GM21737 (cell line): ENCODE results near the gene MYBL2.

Source experiments
- ATAC-seq: cut with Tn5 transposase; IDR thresholded peaks from one replicate; pipeline ENCODE4 v1.9.1; 2021; ENCODE audit warnings: mild to moderate bottlenecking, moderate library complexity; ENCODE audit not compliant: unreplicated experiment

The MYBL2 gene

DNA sequence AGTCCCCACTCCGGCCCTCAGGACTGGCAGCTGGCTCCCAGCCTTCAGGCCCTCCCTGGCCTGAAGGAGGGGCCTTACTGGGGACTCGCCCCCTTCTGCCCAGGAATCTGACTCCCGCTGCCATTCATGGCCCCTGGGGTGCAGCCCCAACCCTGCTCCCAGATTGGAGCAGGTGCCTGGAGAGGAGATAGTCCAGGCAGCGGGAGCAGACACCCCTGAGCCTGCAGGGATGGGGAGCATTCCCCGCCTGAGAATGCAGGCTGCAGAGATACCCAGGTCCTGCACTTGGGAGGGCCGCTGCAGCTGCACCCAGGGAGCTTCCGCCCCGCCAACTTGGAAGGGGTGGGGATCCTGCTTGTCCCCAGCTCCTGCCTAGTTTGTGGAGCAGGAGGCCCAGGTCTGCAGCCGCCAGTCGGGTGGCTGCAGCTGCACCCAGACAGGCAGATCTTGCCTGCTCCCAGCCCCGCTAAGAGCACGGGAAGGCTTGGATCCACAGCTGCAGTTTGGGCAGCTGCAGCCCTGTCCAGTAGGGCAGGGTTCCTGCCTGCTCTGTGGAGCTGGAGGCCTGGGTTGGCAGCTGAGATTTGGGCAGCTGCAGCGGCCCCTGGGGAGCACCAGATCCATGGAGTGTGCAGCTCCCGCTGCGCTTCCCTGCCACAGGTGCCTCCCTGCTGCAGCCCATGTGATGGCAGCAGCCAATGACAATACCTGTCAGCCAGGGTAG is 54.7 kb downstream of the MYBL2 start:
- no peak for ATAC-seq

DNA sequence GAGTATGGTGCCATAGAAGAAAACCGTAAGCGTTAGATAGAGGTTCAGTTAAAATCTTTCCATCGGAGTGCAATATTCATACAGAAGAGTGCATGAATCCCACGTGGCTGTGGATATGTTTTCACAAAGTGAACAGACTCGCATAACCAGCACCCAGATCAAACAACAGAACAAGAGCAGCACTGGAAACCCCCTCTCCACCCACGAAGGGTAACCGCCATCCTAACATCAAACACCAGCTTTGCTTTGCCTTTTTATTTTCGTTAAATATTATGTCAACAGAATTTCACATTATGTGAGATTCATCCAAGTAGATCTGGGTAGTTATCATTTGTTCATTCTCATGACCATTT is 55.2 kb downstream of the MYBL2 start:
- ATAC-seq: no peak

DNA sequence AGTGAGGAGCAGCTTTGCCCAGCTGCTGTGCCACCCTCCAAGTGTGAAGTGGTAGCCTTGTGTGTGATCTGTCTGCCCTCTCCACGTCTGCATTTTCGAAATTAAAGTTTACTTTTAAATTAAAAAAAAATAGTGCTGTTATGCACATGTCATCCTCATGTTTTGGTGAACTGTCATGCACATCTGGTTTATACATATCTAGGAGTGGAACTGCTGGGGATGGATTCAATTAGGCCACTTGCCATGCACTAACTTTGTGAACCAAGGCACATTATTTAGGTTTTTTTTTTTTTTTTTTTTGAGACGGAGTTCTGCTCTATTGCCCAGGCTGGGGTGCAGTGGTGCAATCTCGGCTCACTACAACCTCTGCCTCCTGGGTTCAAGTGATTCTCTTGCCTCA is 56.3 kb downstream of the MYBL2 start:
- ATAC-seq: no peak

DNA sequence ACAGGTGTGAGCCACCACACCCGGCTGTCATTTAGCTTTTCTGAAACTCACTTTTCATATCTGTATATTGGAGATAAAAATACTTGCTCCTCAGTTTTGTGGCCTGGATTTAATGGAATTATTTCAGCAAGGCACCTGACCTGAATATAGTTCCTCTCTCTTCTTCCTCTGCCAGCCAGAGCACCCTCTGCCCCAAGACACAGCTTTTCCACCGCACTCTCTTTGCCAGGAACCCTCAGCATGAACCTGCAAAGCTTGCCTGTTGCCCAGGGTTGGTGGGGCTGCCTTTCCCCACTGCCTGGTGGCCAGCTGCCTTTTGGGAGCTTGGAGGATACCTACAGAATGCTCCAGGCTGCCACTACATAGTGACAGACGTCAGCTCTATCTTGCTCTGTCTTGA is 56.8 kb downstream of the MYBL2 start:
- no peak for ATAC-seq

DNA sequence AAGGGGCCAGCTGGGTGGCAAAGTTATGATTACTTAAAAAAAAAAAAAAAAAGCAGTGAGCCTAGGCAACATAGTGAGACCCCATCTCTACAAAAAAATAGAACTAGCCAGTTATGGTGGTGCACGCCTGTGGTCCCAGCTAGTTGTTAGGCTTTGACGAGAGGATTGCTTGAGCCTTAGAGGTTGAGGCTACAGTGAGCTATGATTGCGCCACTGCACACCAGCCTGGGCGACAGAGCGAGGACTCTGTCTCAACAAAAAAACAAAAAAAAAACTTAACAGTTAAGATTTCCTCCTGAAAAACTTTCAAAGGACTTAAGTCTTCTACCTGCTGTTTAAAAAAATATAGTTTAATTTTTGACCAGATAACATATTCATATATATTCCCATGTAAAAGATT is 57.5 kb downstream of the MYBL2 start:
- ATAC-seq: no peak

DNA sequence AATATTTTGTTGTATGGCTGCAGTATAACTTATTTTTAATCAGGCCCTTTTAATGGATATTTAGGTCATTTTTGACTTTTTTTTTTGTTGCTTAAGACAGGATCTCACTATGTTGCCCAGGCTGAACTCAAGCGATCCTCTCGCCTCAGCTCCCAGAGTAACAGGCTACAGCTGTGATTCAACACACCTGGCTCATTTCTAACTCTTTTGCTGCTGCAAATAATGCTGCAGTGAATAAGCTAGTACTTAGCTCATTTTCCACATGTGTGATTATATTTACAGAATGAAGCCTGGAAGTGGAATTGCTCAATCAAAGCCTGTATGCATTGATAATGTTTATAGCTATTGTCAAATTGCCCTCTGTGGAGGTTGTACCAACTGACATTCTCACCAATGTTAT is 58.8 kb downstream of the MYBL2 start:
- ATAC-seq: no peak

DNA sequence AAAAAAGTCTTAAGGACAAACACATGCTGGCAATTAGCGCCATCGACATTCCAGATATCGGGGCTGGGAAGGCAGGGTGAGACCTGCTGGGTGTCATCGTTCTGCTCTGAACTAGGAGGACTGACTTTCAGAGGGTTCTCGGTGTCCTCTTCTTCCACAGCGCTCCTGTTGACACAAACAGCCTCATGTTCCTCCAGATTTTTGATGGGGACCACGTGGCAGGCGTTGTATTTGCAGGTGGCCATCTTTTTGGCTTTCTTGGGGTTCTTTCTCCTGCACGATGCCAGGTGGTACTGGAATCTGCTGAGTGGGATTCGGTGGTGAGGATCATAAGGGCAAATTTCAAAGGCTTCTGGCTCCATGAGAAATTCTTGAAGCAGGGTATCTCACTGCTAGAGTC is 59.4 kb downstream of the MYBL2 start:
- ATAC-seq: no peak

DNA sequence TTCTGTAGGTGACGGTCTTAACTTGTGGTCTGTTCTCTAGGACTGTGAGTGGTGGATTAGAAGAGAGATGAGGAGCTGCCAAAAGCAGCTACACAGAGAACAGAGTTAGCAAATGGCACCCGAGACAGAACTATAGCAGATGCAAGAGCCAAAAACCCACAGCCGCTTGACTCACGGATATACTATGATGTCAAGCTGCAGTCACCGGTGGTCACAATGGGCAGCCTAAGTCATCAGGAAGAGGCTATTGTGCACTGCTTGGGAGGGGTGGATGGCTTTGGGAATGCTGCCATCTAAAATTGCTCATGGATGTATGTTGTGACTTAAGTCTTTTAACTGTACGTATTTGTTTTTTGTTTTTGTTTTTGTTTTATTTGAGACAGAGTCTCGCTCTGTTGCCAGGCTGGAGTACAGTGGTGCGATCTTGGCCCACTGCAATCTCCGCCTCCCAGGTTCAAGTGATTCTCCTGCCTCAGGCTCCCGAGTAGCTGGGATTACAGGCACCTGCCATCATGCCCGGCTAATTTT is 60.0 kb downstream of the MYBL2 start, which contains the start of gene GTSF1L:
GTSF1L (minus strand) TSS at position 192 of the 528 bp plus-strand sequence. CDS start 308 bp downstream, outside the sequence.
- ATAC-seq: no peak

DNA sequence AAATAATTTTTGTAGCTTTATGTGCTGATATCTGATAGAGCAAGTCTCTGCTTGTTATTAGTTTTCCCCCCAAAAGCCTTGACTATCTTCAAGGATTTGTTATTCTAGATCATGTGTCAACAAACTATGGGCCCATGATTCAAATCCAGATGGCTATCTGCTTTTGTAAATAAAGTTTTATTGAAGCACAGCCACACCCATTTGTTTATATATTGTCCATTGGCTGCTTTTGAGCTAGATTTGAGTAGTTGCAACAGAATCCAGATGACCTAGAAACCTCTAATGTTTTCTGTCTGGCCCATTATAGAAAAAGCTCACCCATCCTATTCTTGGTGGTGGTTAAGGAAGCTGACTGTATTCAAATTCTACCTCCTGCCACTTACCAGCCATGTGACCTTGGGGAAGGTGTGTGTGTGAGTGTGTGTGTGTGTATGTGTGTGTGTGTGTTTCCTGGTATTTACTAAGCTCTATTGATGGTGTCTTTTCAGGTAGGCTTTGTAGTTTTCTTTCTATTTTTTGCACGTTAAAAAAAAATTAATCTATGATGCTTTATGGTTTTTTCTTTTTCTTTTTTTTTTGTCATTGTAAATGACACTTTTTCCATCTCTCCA is 61.2 kb downstream of the MYBL2 start:
- no peak for ATAC-seq

DNA sequence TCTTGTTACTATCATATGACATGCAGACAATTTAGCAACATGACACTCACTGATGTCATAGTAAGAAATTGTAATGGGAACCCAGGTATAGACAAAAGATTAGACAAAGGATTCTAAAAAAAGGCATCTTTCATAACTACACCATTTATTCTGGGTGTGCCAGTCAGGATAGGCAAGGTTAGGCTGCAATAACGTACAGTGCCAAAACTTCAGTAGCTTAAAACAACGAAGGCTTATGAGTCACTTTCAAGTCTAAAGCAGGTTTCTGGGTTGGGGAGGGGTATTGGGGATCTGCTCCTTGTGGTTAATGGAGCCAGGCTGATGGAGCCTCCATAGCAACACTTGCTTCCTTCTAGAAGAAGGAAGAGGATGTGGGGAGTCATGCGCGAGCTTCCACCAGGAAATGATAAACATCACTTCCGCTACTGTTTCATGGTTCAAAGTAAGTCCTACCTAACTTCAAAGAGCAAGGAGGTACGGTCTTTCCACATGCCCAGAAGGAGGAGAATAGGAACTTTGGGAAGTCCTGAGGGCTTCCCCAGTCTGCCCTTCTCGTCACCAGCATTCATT is 61.9 kb downstream of the MYBL2 start:
- ATAC-seq: no peak

DNA sequence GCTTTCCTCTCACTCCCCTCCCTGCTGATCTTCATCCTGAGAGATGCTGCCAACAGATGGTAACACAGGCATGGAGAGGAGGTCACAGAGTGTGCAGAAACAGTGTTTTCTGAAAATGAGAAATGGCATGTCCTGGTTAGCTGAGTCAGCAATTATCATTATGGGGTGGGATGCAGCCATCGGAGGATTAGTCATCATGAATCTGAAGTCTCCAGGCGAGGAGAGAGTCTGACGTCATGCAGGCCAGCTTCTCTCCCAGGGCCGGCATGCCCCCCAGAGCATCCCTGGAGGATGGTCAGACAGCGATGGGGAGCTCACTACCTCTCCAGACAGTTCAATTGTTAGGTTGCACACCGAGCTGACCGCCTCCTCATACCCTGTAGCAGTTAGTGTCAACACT is 64.6 kb downstream of the MYBL2 start:
- no peak for ATAC-seq

DNA sequence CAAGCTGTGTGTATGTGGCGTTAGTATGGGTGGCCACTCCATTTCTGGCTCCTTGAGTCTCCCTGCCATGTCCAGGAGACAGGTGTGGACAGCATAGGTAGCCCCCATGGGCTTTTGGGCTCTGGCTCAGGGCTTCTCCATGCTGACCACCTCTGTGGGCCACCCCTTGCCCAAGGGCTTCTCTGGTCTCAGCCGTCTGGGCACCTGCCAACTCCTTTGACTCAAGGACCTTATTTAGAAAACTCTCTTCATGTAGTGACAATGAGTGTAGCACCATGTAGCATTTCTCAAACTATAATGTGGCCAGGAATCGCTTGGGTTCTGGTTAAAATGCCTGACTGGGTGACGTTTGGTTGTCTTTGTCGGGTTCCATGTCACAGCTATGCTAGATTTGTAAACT is 65.0 kb downstream of the MYBL2 start:
- no peak for ATAC-seq

DNA sequence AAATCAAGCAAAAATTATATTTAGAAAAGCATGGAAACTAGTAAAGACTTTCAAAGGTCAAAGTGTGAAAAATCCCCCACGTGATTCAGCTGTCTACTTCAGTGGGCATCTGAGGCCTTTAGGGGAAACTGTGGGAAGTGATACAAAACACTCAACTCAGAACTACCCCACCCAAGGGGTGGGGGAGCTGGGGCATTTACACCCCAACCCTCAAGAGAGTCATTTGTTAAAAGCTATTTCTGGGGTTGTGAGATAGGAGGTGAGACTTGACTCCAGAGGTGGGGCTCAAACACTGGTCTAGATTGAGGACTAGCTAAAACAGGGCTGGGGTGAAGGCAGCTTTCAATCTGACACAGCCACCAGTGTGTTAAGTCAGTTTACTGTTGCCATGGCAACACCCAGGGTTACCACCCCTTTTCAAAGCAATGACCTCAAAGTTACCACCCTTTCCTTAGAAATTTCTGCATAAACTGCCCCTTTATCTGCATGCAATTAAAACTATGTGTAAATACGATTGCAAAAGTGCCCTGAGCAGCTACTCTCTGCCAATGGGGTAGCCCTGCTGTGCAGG is 69.8 kb downstream of the MYBL2 start:
- no peak for ATAC-seq

DNA sequence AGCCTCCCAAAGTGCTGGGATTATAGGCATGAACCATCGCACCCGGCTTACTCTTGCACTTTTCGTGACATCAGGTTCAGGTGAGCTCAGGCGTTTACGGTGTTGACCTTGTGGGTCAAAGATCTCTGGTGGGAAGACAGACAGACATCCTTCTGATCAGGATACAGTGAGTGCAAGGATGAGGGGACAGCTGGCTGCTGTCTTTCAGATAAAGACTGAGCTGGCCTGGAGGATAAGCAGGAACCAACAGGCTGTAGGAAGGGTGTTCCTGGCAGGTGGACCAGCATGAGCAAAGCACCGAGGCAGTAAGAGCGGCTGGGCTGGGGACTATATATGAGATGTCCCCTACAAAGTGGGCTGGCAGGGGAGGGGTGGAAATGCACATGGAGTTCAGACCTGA is 71.0 kb downstream of the MYBL2 start:
- no peak for ATAC-seq

DNA sequence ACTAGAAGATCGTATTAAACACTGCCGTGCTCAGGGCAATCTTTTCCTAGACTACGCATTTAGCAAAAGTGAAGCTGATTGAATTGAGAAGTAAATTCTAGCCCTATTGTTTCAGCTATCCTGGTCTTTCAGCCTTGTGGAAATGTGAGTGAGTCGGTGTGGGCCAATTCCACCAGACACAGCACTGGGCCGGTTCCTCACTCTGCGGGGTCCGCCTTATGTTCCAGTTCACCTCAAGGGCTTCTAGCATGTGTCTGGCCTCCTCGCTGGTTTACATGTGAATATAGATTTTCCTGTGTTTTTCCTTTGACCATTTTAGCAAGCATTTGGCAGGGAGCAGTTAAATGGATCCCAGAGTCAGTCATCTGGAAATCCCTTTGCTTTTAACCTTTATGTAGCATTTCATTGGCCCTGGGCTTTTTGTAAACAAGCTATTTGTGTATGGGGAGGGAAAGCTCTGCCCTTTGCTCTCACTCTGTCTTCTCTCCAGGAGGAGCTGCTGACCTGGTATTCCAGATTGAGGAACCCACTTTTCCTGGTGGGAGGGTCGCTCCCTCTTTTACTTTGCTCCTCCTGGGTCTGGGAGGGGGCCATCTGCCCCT is 72.3 kb downstream of the MYBL2 start:
- no peak for ATAC-seq

DNA sequence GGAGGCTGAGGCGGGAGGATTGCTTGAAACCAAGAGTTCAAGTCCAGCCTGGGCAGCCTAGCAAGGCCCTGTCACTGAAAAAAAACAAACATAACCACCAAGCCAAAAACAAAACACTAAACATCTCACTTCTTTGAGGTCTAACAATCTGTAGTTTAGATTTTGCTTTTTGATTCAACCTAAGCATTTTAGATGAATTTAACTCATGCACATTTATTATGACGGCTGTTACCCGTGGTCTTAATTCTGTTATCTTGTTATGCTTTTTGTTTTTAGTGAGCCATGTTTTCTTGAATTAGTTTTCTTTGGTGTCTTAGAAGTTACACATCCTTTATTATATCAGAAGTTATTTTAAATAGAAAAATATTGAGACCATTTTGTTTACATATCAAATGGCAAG is 73.7 kb downstream of the MYBL2 start:
- ATAC-seq: no peak

DNA sequence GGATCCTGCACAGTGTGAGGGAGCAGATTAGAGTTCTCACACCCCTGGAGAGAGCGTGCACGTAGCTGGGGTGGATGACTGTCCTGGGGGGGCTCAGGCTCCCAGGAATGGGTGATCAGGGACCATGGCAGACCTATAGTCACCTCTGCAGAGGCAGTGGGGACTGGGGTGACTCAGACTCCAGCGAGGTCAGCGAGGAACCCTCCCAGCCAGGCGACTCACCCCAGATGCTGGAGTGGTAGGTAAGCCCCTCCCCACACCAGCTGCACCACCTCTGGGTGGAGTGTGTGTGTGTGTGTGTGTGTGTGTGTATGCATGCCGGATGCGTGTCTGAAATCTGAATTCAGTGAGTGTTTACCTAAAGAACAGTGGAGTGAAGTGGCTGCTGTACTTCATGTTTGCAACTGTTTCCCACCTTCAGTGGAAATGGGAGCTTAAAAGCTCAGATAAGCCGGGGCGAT is 77.3 kb downstream of the MYBL2 start:
- no peak for ATAC-seq

DNA sequence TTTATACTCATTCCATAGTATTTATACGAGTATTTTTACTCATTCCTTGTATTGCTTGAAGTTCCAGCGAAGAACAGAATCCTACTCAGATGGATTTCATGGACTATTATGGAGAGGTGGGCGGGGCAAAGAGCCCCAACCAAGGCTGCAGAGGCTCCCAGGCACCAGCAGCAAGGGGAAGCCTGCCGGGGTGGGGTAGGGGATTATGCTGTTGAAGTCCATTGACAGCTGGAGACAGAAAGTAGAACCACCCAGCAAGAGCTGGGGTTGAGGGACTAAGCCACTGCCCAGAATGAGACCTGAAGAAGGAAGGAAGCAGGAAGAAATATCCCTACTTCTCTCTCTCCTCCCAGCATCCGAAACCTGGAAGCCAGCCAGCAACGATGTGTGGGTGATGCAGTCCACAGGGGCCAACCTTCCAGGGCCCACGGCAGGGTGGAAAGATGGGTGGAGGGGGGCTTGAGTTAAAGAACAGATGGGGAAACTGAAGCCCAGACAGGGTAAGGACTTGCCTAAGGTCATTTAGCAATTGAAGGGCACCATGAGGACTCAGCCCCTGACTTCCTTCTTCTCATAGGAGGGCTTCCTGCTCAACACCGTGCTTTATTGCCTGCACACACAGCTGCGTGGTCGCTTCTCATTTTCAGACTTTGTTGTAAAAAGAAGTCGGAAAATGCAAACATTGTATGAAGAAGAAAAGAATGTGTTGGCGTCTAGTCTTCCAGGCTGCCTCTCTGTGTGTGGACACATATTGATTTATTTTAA is 78.2 kb downstream of the MYBL2 start:
- ATAC-seq: no peak

DNA sequence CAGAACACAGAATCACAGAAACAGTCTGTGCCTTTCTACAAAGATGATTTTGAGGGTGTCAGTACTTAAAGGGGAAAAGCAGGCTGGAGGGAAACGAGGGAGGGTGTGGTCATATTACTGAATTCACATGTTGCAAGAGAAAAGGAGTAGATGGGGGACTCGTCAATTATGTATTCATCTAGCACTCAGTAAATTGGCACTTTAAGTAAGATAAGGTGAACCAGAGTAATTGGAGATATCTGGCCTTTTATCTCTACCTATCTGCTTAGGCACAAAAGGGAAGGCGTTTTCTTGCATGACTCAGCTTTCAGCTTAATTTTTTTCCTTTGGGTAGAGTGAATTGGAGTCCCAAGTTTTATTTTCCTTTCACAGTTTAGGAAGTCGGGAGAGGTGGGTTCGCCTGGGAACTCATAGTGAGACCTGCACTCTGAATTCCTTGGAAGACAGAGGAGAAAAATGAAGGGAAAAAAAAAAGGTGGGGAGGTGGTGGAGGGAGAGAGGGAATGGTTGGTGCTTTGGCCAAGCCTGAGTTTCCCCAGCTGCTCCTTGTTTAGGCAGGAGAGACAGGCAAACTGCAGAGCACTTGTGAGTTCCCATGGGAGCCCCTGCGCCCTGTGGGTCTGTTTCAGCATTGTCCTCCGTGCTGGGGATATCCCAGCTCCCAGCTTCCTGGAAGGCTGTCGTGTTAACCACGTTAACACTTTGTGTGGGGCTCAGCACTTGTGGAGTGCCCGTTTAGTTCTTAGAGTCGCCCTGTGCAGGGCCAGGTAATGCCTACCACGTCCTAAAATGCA is 79.6 kb downstream of the MYBL2 start:
- no peak for ATAC-seq

DNA sequence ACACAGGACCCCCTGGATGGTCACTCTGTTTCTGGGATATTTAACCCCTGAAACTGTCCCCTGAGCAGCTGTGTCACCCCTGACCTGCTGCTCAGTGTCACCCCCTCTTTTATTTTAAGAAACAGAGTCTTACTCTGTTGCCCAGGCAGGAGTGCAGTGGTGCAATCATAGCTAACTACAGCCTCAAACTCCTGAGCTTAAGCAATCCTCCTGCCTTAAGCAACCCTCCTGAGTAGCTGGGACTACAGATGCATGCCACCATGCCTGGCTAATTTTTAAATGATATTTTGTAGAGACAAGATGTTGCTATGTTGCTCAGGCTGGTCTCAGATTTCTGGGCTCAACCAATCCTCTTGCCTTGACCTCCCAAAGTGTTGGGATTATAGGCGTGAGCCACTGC is 81.4 kb downstream of the MYBL2 start:
- no peak for ATAC-seq
